Subcutaneous adipose tissue (tissue), 4 donors: ENCODE data around the gene U2AF2. TPM values are rescaled to one million over a fixed set of nuclear protein-coding genes. Genes with fewer than 3 reads are reported as not detected.

Experiments
- CTCF ChIP-seq: fragments of 450-650 bp; IDR thresholded peaks from one replicate; pipeline ENCODE4 v1.5.1; 2016; ENCODE audit warnings: low read depth, mild to moderate bottlenecking, control low read depth, antibody characterized with exemption, moderate library complexity
- total RNA-seq, 4 donors: library from RNA; depleted of rRNA; stranded (reverse); fragments of >200 nt; gene quantifications; one replicate each; pipeline ENCODE4 v1.1.0, GENCODE V29; 2016

U2AF2 gene
- total RNA-seq, 4 donors from 2014 or later = 51.8 to 96.8 (median 72.5) TPM

GRCh38 chr19:55687281-55688201 lies 32.7 kb downstream of the U2AF2 start:
- no peak for TF ChIP-seq CTCF

- no peak for TF ChIP-seq CTCF
Measured at GRCh38 chr19:55688422-55689218, 33.8 kb downstream of the U2AF2 start.

GRCh38 chr19:55689411-55690108 lies 34.7 kb downstream of the U2AF2 start:
- TF ChIP-seq CTCF = no peak

- no peak for TF ChIP-seq CTCF
Measured at GRCh38 chr19:55690109-55690768, 35.4 kb downstream of the U2AF2 start.

GRCh38 chr19:55690769-55691545 lies 36.1 kb downstream of the U2AF2 start:
- TF ChIP-seq CTCF = no peak
